Peyer's patch (tissue), 4 donors: ENCODE results near the gene BCS1L. TPM values are rescaled to one million over a fixed set of nuclear protein-coding genes. Genes with fewer than 3 reads are reported as not detected.

Source experiments
- DNase-seq, 3 donors: peaks; one replicate each; pipeline ENCODE4 v3.0.0-alpha.2; 2017 to 2019
- H3K27ac ChIP-seq, 4 donors: fragments of 200-600 bp; sonication (generic); one replicate each; pipeline ENCODE4 v1.5.1; 2016 to 2019
- H3K27me3 ChIP-seq, 2 donors: fragments of 200-600 bp; sonication (generic); one replicate each; pipeline ENCODE4 v1.5.1; 2019
- H3K36me3 ChIP-seq, 3 donors: fragments of 200-600 bp; sonication (generic); one replicate each; pipeline ENCODE4 v1.5.1; 2016 to 2019
- H3K4me1 ChIP-seq, 4 donors: fragments of 200-600 bp; sonication (generic); one replicate each; pipeline ENCODE4 v1.5.1; 2016 to 2019
- H3K4me3 ChIP-seq, 4 donors: fragments of 200-600 bp; sonication (generic); 1 replicate in 3 of 4; 2 replicates in 1 of 4; pipeline ENCODE4 v1.5.1; 2016 to 2019; ENCODE audit warnings: mild to moderate bottlenecking in 1 of 4
- H3K9me3 ChIP-seq, 4 donors: fragments of 200-600 bp; sonication (generic); one replicate each; pipeline ENCODE4 v1.5.1; 2016 to 2019; ENCODE audit warnings: mild to moderate bottlenecking in 1 of 4
- POLR2A ChIP-seq, 2 donors: fragments of 450-650 bp; IDR thresholded peaks; one replicate each; pipeline ENCODE4 v1.5.1; 2017; ENCODE audit warnings: antibody characterized with exemption in 2 of 2, mild to moderate bottlenecking in 2 of 2, moderate library complexity in 2 of 2
- total RNA-seq, 4 donors: library from RNA; depleted of rRNA; stranded (reverse); fragments of >200 nt; gene quantifications; one replicate each; pipeline ENCODE4 v1.1.0, GENCODE V29; 2016
- TF ChIP-seq, protein P1 (sequence below), 6 experiments: fragments of 450-650 bp in 4 of 6; fragments of 200-600 bp in 2 of 6; sonication (generic) in 1 of 6; IDR thresholded peaks; one replicate each; pipeline ENCODE4 v1.5.1; 2017 to 2019; ENCODE audit warnings: antibody characterized with exemption in 6 of 6, mild to moderate bottlenecking in 3 of 6, moderate library complexity in 1 of 6

BCS1L gene
- total RNA-seq, 4 donors from 2014 or later: 22.2 to 155 (median 39.9) TPM

DNA sequence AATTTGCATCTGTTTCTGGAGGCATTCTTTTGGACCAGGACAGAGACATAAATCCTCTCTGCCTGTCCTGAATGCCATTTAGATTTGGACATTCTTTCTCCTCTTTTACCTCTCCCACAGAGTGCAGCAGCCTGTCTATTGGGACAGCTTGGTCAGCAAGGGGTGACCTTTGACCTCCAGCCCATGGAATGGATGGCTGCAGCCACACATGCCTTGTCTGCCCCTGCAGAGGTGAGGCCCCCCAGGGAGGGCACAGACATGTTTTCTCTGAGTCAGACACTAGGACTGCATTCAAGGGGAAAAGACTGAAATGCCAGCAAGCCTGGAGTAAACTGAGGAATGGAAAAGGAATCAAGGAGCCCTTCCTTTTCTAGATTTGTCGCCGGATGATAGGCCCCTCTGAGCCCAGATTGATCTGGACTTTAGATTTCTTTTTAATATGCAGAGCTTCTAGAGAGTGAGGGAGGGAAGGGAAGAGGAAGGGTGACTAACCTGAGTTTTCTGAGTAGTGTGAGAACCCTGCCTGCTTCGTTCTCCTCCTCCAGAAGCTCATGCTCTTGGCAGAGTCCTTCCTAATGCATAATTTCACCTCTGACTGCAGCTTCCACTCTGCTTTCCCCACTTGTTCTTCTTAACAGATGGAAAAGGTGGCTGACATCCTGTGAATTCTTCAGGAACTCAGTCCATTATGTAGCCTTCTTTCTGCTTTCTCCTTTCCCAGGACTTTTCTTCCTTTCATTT, 35.1 kb downstream of the BCS1L start:
- no peak for TF ChIP-seq POLR2A (IDR thresholded peaks at IDR 0.05)
- TF ChIP-seq, protein P1, sequence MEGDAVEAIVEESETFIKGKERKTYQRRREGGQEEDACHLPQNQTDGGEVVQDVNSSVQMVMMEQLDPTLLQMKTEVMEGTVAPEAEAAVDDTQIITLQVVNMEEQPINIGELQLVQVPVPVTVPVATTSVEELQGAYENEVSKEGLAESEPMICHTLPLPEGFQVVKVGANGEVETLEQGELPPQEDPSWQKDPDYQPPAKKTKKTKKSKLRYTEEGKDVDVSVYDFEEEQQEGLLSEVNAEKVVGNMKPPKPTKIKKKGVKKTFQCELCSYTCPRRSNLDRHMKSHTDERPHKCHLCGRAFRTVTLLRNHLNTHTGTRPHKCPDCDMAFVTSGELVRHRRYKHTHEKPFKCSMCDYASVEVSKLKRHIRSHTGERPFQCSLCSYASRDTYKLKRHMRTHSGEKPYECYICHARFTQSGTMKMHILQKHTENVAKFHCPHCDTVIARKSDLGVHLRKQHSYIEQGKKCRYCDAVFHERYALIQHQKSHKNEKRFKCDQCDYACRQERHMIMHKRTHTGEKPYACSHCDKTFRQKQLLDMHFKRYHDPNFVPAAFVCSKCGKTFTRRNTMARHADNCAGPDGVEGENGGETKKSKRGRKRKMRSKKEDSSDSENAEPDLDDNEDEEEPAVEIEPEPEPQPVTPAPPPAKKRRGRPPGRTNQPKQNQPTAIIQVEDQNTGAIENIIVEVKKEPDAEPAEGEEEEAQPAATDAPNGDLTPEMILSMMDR (IDR thresholded peaks at IDR 0.05): no peak
- peaks cover 0 to 35% (median 0%) of the 10 kb centered on the region in 3 donors for H3K36me3 ChIP-seq
- no peaks in the 10 kb centered on the region for H3K27me3 ChIP-seq

DNA sequence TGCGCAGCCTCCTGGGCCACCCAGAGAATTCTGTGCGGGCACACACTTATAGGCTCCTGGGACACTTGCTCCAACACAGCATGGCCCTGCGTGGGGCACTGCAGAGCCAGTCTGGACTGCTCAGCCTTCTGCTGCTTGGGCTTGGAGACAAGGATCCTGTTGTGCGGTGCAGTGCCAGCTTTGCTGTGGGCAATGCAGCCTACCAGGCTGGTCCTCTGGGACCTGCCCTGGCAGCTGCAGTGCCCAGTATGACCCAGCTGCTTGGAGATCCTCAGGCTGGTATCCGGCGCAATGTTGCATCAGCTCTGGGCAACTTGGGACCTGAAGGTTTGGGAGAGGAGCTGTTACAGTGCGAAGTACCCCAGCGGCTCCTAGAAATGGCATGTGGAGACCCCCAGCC, 39.4 kb downstream of the BCS1L start:
- Histone ChIP-seq H3K9me3 (no peaks in the 10 kb centered on the region), H3K27ac (no peak overlapping the region), H3K36me3 (peaks cover 0 to 14% (median 0%) of the 10 kb centered on the region in 3 donors), H3K4me1 (no peaks in the 10 kb centered on the region), H3K27me3 (no peaks in the 10 kb centered on the region), H3K4me3 (no peak overlapping the region)
- no peak for DNase-seq
- TF ChIP-seq POLR2A (IDR thresholded peaks at IDR 0.05): no peak
- TF ChIP-seq, protein P1 (IDR thresholded peaks at IDR 0.05): no peak

More for the DNA sequence above, 35.1 kb downstream of the BCS1L start:
- H3K4me3 ChIP-seq: no peak overlapping the region
- H3K27ac ChIP-seq: no peak overlapping the region
- H3K4me1 ChIP-seq: no peaks in the 10 kb centered on the region
- no peaks in the 10 kb centered on the region for H3K9me3 ChIP-seq
- no peak for DNase-seq

DNA sequence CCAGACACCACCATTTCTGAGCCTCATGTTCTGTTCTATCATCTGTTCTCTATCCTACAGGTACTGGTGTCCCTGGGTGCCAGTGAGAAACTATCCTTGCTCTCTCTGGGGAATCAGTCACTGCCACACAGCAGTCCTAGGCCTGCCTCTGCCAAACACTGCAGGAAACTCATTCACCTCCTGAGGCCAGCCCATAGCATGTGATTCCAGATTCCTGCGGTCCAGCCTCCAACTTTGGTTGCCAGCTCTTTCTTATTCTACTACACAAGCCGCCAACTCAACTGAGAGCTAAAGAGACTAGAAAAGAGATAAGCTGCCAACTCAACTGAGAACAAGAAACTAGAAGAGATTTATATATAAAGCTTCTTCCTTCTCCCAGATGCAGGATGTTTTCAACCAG, 42.3 kb downstream of the BCS1L start:
- Histone ChIP-seq H3K4me3 (no peak overlapping the region), H3K36me3 (peaks cover 0 to 12% (median 0%) of the 10 kb centered on the region in 3 donors), H3K27ac (no peak overlapping the region), H3K27me3 (no peaks in the 10 kb centered on the region), H3K9me3 (no peaks in the 10 kb centered on the region), H3K4me1 (no peaks in the 10 kb centered on the region)
- no peak for TF ChIP-seq POLR2A (IDR thresholded peaks at IDR 0.05)
- TF ChIP-seq, protein P1 (IDR thresholded peaks at IDR 0.05): no peak
- no peak for DNase-seq

DNA sequence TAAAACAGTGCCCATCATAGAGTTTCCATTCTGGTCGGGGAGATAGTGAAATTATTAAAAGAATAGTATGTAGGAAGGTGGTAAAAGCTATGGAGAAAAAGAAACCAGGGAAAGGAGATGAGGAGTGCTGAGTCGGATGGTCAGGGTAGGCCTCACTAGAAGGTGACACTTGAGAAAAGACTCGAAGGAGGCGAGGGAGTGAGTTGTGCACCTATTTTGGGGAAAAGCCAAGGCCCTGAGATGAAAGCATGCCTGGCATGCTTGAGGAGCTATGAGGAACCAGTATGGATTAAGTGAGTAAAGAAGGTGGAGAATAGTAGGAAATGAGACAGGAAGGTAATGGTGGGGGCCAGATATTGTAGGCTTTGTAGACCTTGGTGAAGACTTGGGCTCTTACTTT, 43.9 kb downstream of the BCS1L start:
- Histone ChIP-seq H3K36me3 (peaks cover 0 to 12% (median 0%) of the 10 kb centered on the region in 3 donors), H3K27ac (no peak overlapping the region), H3K9me3 (no peaks in the 10 kb centered on the region), H3K4me3 (no peak overlapping the region), H3K27me3 (no peaks in the 10 kb centered on the region), H3K4me1 (no peaks in the 10 kb centered on the region)
- DNase-seq: no peak
- TF ChIP-seq POLR2A (IDR thresholded peaks at IDR 0.05): no peak
- TF ChIP-seq, protein P1 (IDR thresholded peaks at IDR 0.05): no peak

DNA sequence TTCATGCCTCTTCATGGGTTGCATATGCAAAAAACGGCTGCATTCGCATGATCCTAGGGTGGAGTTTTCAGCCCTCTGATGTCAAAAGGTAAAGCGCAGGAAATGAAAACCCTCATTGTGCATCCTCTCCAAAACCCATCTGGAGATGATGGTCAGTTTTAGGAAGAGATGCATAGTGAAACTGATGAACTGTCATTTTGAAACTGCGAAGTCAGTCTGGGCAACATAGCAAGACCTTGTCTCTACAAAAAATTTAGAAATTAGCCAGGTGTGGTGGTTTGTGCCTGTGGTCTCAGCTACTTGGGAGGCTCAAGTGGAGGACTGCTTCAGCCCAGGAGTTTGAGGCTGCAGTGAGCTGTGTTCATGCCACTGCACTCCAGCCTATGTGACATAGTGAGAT, 48.6 kb downstream of the BCS1L start:
- no peak overlapping the region for H3K27ac ChIP-seq
- no peaks in the 10 kb centered on the region for H3K9me3 ChIP-seq
- DNase-seq: no peak
- H3K27me3 ChIP-seq: no peaks in the 10 kb centered on the region
- no peak for TF ChIP-seq POLR2A (IDR thresholded peaks at IDR 0.05)
- TF ChIP-seq, protein P1 (IDR thresholded peaks at IDR 0.05): no peak
- peaks cover 0 to 9% (median 4%) of the 10 kb centered on the region in 4 donors for H3K4me1 ChIP-seq
- no peak overlapping the region for H3K4me3 ChIP-seq
- no peaks in the 10 kb centered on the region for H3K36me3 ChIP-seq
